Measurements from ENCODE around the gene HMG20A. TPM values are rescaled to one million over a fixed set of nuclear protein-coding genes. Genes with fewer than 3 reads are reported as not detected.

HMG20A gene
- total and polyA plus RNA-seq, 2 experiments from 2014 or later: 17.8 to 57.8 TPM

DNA sequence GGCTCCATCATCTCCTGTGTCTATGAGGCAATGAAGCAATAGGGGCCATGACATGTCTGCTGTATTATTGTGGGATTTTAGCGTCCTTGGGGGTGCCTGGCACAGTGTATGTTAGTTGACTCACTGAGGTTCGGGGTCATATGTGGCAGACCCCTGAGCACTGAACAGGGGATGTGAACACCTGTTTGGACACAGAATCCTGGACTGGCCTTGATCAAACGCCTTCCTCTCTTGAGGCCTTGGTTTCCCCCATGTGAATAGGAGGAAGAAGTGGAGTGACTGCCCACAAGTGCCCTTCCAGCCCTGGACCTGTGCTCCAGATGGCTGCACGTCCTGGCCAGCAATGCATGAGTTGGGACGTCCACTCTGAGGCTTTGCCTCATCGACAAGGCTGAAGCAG lies 84.2 kb downstream of the HMG20A start:
- no peaks in the 10 kb centered on the region for H4K20me1 ChIP-seq (replicated peaks; ENCODE audit: insufficient read depth)
- TF ChIP-seq EZH2 (IDR thresholded peaks at IDR 0.05; ENCODE audit: low read depth, unreplicated experiment): no peak
- no peak for TF ChIP-seq ZNF114 (CRISPR knock-in tag; IDR thresholded peaks at IDR 0.05)
- TF ChIP-seq, protein P1, sequence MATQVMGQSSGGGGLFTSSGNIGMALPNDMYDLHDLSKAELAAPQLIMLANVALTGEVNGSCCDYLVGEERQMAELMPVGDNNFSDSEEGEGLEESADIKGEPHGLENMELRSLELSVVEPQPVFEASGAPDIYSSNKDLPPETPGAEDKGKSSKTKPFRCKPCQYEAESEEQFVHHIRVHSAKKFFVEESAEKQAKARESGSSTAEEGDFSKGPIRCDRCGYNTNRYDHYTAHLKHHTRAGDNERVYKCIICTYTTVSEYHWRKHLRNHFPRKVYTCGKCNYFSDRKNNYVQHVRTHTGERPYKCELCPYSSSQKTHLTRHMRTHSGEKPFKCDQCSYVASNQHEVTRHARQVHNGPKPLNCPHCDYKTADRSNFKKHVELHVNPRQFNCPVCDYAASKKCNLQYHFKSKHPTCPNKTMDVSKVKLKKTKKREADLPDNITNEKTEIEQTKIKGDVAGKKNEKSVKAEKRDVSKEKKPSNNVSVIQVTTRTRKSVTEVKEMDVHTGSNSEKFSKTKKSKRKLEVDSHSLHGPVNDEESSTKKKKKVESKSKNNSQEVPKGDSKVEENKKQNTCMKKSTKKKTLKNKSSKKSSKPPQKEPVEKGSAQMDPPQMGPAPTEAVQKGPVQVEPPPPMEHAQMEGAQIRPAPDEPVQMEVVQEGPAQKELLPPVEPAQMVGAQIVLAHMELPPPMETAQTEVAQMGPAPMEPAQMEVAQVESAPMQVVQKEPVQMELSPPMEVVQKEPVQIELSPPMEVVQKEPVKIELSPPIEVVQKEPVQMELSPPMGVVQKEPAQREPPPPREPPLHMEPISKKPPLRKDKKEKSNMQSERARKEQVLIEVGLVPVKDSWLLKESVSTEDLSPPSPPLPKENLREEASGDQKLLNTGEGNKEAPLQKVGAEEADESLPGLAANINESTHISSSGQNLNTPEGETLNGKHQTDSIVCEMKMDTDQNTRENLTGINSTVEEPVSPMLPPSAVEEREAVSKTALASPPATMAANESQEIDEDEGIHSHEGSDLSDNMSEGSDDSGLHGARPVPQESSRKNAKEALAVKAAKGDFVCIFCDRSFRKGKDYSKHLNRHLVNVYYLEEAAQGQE (IDR thresholded peaks at IDR 0.05; ENCODE audit: unreplicated experiment): no peak
- no peak for TF ChIP-seq NANOG (IDR thresholded peaks at IDR 0.05; ENCODE audit: borderline replicate concordance)
- ATAC-seq (no peak), DNase-seq (ENCODE audit: low spot score) (no peak)
- no peak overlapping the region for H3K4me2 ChIP-seq
- no peak overlapping the region for H3K27ac Mint-ChIP-seq
- peaks cover 49% of the 10 kb centered on the region for H3K4me1 ChIP-seq (ENCODE audit: insufficient read depth)
- H3K27me3 ChIP-seq (ENCODE audit: insufficient read depth): no peaks in the 10 kb centered on the region
- no peaks in the 10 kb centered on the region for H3K36me3 ChIP-seq (ENCODE audit: insufficient read depth)
- peaks cover 59% of the 10 kb centered on the region for H3K4me1 Mint-ChIP-seq
- H3K79me2 ChIP-seq (replicated peaks; ENCODE audit: insufficient read depth): no peaks in the 10 kb centered on the region; the same call in 1 of the 2 replicates
- H3K36me3 Mint-ChIP-seq (ENCODE audit: low read depth): no peaks in the 10 kb centered on the region
- H3F3A ChIP-seq (replicated peaks; ENCODE audit: low read depth): no peaks in the 10 kb centered on the region; the same call in 1 of the 2 replicates
- no peak overlapping the region for H3K4me3 Mint-ChIP-seq
- no peaks in the 10 kb centered on the region for H3K9me3 Mint-ChIP-seq
- H3K27me3 Mint-ChIP-seq (ENCODE audit: insufficient read depth, low read depth, poor library complexity): peaks cover 9% of the 10 kb centered on the region
- H3K4me3 ChIP-seq: no peak overlapping the region
- no peak overlapping the region for H2AFZ ChIP-seq
- H3K27ac ChIP-seq (ENCODE audit: low read depth): no peak overlapping the region
- H3K9me2 ChIP-seq (ENCODE audit: insufficient read depth): no peaks in the 10 kb centered on the region

DNA sequence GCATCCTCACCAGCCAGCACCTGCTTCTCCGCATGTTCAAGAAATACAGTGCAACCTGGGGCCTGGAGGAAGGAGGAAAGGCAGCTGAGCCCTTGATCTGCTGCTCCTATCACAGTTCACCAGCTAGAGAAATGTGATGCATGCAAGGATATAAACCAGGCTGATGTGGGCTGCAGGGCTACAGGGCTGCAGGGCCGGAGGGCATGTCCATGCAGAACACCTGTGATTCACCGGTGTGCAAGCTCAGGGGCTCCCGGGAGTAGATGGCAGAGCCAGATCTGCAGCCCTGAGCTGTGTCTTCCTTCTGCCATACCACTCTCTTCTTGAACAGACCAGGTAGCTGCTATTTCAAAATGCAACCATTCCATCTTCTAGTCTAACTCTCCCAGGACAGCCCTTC lies 84.9 kb downstream of the HMG20A start:
- ATAC-seq: no peak
- Histone ChIP-seq H3K27ac (ENCODE audit: low read depth) (no peak overlapping the region), H3K4me3 (no peak overlapping the region), H3K27me3 (ENCODE audit: insufficient read depth) (no peaks in the 10 kb centered on the region), H4K20me1 (replicated peaks; ENCODE audit: insufficient read depth) (no peaks in the 10 kb centered on the region), H3K36me3 (ENCODE audit: insufficient read depth) (no peaks in the 10 kb centered on the region), H3K4me1 (ENCODE audit: insufficient read depth) (peaks cover 55% of the 10 kb centered on the region), H2AFZ (no peak overlapping the region), H3K9me2 (ENCODE audit: insufficient read depth) (no peaks in the 10 kb centered on the region), H3K4me2 (no peak overlapping the region), H3F3A (replicated peaks; ENCODE audit: low read depth) (no peaks in the 10 kb centered on the region; the same call in 1 of the 2 replicates), H3K79me2 (replicated peaks; ENCODE audit: insufficient read depth) (no peaks in the 10 kb centered on the region; the same call in 1 of the 2 replicates)
- Mint-ChIP-seq H3K4me1 (peaks cover 65% of the 10 kb centered on the region), H3K27ac (no peak overlapping the region), H3K36me3 (ENCODE audit: low read depth) (no peaks in the 10 kb centered on the region), H3K9me3 (no peaks in the 10 kb centered on the region), H3K4me3 (no peak overlapping the region), H3K27me3 (ENCODE audit: insufficient read depth, low read depth, poor library complexity) (peaks cover 9% of the 10 kb centered on the region)
- TF ChIP-seq, protein P2, sequence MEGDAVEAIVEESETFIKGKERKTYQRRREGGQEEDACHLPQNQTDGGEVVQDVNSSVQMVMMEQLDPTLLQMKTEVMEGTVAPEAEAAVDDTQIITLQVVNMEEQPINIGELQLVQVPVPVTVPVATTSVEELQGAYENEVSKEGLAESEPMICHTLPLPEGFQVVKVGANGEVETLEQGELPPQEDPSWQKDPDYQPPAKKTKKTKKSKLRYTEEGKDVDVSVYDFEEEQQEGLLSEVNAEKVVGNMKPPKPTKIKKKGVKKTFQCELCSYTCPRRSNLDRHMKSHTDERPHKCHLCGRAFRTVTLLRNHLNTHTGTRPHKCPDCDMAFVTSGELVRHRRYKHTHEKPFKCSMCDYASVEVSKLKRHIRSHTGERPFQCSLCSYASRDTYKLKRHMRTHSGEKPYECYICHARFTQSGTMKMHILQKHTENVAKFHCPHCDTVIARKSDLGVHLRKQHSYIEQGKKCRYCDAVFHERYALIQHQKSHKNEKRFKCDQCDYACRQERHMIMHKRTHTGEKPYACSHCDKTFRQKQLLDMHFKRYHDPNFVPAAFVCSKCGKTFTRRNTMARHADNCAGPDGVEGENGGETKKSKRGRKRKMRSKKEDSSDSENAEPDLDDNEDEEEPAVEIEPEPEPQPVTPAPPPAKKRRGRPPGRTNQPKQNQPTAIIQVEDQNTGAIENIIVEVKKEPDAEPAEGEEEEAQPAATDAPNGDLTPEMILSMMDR (conservative IDR thresholded peaks at IDR 0.05; ENCODE audit: low read depth in 2 of 2): no peak
- no peak for TF ChIP-seq CREB1 (CRISPR knock-in tag; IDR thresholded peaks at IDR 0.05; ENCODE audit: low read depth)
- DNase-seq (ENCODE audit: low spot score): no peak

All from GM23338 (cell line).